GM18502 (cell line): ENCODE measurements around the gene PABPC4L.
"Not testable (repeated sequence)": the region's sequence is repeated elsewhere in the genome, so short reads cannot be mapped to it uniquely, and the experiment has no call there.

Experiments
- ATAC-seq: cut with Tn5 transposase; IDR thresholded peaks from one replicate; pipeline ENCODE4 v1.9.1; 2021; ENCODE audit warnings: mild to moderate bottlenecking; ENCODE audit not compliant: unreplicated experiment, poor library complexity

PABPC4L gene

GRCh38 chr4:134201216-134202161 lies at the start of gene PABPC4L:
TSS of gene PABPC4L (minus strand) at chr4:134201789. CDS start at chr4:134201019, 770 bp downstream.
- ATAC-seq = no peak

GRCh38 chr4:134251322-134251721 lies 49.7 kb upstream of the PABPC4L start:
- no peak for ATAC-seq

DNA sequence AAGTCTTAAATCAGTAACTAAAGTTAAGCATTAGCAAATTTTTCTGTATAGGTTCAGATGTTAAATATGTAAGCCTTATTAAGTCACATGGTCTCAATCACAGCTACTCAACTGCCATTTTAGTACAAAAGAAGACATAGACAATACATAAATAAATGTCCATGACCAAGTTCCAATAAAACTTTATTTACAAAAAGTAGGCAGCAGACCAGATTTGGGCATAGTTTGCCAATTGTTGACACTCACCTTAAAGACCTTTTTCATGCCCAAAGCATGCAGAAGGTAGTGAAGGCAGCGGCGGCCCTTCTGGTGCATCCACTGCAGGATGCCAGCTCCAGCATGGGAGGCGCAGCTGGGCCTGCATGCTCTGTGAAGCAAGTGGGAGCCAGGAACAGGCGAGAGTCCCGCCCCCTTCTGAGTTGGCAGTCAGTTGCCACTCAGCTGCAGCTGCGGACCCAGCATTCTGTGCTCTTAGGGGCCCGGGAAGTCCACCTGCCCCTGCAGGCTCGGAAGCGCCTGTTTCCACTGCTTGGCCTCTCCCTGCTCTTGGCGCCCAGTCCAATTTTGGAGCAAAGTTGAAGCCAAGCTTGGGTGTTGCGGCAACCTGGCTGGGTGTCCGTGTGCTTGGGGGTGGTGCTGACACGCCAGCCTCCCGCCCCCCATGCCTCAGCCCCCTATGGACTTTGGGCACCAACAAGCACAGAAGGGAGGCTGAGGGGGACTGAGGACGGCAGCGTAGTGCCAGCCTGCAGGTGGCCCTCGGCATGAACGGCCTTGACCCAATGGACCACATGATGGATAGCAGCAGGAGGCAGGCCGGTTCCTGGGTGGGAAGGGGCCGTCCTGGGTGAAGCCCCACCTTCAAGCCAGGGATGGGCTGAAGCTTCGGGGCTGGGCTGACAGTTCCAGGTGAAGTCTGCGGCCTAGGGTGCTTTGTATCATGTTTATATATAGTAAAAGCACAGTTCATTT lies 42.4 kb upstream of the PABPC4L start:
- no peak for ATAC-seq

- ATAC-seq = no peak
Measured at GRCh38 chr4:134219043-134219442, 17.5 kb upstream of the PABPC4L start.

DNA sequence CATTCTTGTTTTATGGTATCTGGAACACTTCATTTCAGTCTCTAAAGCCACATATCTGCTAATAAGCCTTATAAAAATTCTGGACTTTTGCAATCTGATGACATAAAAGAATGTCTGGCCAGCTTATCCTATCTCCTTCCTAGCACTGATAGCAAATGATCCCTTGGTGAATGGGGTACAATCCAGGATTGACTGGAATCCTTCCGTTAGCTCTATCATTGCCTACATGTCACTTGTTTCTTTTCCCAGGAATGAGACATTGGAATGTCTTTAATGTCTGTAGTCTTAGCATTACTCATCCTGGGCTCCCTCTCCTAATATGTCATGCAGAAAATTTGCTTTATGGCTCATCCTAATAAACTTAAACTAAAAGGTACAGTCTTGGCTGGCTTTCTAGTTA lies 14.8 kb upstream of the PABPC4L start:
- ATAC-seq = no peak

GRCh38 chr4:134215620-134216344 lies 14.2 kb upstream of the PABPC4L start:
- ATAC-seq = no peak

GRCh38 chr4:134207955-134208354 lies 6.4 kb upstream of the PABPC4L start:
- not testable (repeated sequence) for ATAC-seq

DNA sequence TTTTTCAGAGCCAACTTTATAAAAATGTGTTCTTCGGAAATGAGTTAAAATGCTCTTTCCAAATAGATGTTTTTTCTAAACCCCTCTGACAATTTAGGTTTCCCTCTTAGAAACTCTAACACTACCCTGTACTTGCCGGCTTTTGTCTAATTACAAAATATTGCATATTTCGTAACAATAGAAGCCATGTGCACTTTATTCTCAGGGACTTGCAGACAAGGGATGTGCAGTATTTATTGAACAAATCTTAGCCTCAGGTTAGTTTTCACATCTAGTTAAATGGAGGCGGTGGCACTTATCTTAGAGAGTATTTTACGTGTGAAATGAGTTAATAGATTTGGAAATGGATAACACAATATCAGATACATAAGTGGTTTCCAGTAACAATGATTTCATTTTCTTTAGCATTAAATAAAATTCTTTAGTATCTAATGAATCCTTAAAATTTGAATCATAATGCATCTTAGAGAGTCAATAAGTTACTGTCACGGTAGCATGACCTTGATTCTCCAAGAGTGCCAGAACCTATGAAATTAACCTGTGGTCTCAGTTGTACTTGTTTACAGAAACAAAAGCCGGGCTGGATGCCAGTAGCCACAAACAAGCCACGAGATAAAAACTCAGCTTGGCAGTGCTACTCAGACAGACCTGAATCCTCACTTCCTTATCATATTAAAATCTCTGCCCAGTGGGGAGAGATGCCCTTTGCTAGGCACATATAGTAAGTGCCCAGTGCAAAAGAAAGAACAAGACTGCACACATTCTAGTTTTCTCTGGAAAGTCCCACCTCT lies 772 bp upstream of the PABPC4L start:
- no peak for ATAC-seq

GRCh38 chr4:134200811-134201215 lies 776 bp downstream of the PABPC4L start:
- ATAC-seq = no peak

- ATAC-seq = no peak
Measured at GRCh38 chr4:134189949-134190348, 11.6 kb downstream of the PABPC4L start.

GRCh38 chr4:134189480-134189879 lies 12.1 kb downstream of the PABPC4L start:
- no peak for ATAC-seq

GRCh38 chr4:134178706-134179105 lies 22.9 kb downstream of the PABPC4L start:
- no peak for ATAC-seq

DNA sequence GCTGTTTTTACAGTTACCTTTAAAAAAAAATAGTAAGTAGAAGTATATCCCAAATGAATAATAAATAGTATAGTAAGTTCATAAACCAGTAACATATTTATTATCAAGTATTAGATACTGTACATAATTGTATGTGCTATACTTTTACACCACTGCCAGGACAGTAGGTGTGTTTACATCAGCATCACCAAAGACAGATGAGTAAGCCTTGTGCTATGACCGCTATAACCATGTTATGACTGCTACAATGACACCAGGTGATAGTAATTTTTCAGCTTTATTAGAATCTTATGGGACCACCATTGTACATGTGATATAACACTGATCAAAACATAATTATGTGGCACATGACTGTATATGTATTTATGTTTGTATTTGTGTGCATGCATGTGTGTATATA lies 27.3 kb downstream of the PABPC4L start:
- ATAC-seq = no peak

GRCh38 chr4:134160211-134160610 lies 41.4 kb downstream of the PABPC4L start:
- ATAC-seq = no peak

DNA sequence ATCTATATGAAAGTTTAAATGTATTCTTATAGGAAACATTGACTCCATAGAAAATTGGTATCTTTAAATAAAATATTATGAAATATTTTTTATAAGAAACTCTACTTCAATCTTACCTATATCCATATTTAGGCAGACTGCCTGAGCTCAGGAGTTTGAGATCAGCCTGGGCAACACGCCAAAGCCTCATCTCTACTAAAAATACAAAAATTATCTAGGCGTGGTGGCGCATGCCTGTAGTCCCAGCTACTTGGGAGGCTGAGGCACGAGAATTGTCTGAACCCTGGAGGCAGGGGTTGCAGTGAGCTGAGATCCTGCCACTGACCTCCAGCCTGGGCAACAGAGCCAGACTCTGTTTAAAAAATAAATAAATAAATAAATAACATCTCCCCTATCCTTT lies 47.5 kb downstream of the PABPC4L start:
- ATAC-seq = no peak

DNA sequence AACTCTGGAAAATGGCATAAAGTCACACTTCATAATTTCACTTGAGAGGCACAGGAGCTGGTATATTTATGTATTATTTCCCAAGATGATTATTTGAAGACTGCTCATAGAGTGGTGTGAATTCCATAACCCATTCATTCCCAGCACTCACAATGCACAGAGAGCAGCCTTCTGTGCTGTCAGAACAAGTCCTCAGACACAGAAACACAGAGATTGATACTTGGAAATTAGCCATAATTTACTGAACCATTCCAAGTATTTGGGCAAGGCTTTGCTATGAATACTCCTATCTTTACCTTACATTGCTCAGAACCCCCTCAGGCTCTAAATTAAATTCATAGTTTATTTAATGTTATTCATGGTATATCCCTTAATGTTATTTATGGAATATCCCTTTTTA lies 53.6 kb downstream of the PABPC4L start:
- no peak for ATAC-seq
